ENCODE data around the gene USP48. TPM values are rescaled to one million over a fixed set of nuclear protein-coding genes. Genes with fewer than 3 reads are reported as not detected.

USP48 gene
- total and polyA plus RNA-seq, 10 of the 15 experiments (the other 5 are each of a cell fraction or from before 2014, with no cell fraction given) = 21.2 to 115 (median 75.5) TPM

DNA sequence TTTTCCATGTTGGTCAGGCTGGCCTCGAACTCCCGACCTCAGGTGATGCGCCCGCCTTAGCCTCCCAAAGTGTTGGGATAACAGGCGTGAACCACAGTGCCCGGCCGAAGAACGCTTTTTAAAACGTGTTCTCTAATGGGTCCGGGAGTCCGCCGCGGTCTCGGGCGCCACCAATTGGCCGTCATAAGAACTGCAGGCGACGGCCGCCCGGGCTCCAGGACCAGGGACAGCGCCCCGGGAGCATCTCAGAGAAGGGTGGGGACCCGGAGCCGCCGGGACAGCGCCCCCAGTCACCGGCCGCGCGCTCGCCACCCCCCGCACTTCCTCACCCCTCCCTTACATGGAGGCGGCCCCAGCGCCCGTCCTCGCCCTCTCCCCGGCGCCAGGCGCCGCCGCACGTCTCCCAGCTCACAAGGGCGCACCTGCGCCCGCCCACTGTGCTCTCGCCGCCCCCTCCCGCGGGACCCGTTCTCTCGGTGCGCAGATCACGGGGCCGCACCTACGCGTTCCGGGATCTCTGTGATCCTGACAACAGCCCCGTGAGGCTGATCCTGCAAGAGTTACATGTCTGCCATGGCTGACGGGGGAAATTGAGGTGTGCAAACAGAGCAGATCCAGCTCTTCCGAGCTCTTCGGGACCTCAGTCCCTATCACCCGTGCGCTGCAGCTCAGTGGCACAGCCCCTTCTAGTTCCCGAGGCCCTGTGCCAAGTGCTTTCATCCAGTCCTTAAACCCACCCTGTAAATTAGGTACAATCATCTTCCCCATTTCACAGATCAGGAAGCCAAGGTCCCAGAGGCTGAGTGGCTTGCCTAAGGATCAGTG lies 123.6 kb downstream of the USP48 start:
- Histone ChIP-seq H3K4me2 (ENCODE audit: control insufficient read depth, insufficient read depth) (peak overlapping the region; percentile 30; the same call in 1 of the 2 replicates), H3K9me3 (replicated peaks; ENCODE audit: control insufficient read depth, insufficient read depth, low read length) (no peaks in the 10 kb centered on the region), H4K20me1 (ENCODE audit: control insufficient read depth, insufficient read depth) (peaks cover 2% of the 10 kb centered on the region; the same call in 1 of the 2 replicates), H3K9ac (ENCODE audit: control insufficient read depth, insufficient read depth, low read length) (no peak overlapping the region), H3K27me3 (replicated peaks in 1 of 2; ENCODE audit: control insufficient read depth in 2 of 2, insufficient read depth in 2 of 2, low read length in 1 of 2) (peaks cover 0 to 2% of the 10 kb centered on the region in 2 experiments; a peak in 1 of 4 replicates), H2AFZ (ENCODE audit: control insufficient read depth, low read depth, low read length) (no peak overlapping the region), H3K4me3 (no peak overlapping the region), H3K4me1 (ENCODE audit: control insufficient read depth, insufficient read depth, low read length) (no peaks in the 10 kb centered on the region), H3K36me3 (ENCODE audit: control insufficient read depth in 2 of 2, insufficient read depth in 2 of 2, low read length in 1 of 2) (no peaks in the 10 kb centered on the region), H3K27ac (ENCODE audit: control insufficient read depth, insufficient read depth) (no peak overlapping the region), H3K79me2 (ENCODE audit: control insufficient read depth, insufficient read depth, low read length) (no peaks in the 10 kb centered on the region)
- WGBS (ENCODE audit: insufficient coverage, insufficient replicate concordance, low lambda C conversion rate, missing lambda C conversion rate) = 9% methylated on average over 59 of the region's 64 CpGs
- in situ Hi-C loops (cut with MboI) (no loop called here), intact Hi-C loops (cut with micrococcal nuclease; ENCODE audit: unreplicated experiment) (loop anchor here (1.0 to 10.0 kb wide), 3 partner anchors 145 to 305 kb away; no protein-coding TSS in a partner anchor)
- DNase-seq (ENCODE audit: low read depth, low spot score) = no peak
- FAIRE-seq = no peak
- ATAC-seq = peak; percentile 92
- ChIA-PET CTCF (interaction anchor here (0.6 to 2.1 kb wide), 8 partner anchors 9 to 404 kb away, joined by 3 to 7 read pairs (median 4); no protein-coding TSS in a partner anchor), SMC1A (ENCODE audit: uncharacterized antibody, unreplicated experiment) (interaction anchor here (0.6 to 1.2 kb wide), 5 partner anchors 103 to 365 kb away, joined by 3 read pairs; no protein-coding TSS in a partner anchor), RAD21 (ENCODE audit: unreplicated experiment) (interaction anchor here (1.2 to 1.3 kb wide), 3 partner anchors 9 to 150 kb away, joined by 3 to 5 read pairs (median 3); partner anchors contain the start of gene ALPL), POLR2A (interaction anchor here (0.6 kb wide), 1 partner anchor 137 kb away, joined by 3 read pairs; no protein-coding TSS in a partner anchor)
- no TSS peak for BruUV-seq (replicated peaks)
- TF ChIP-seq IKZF2 (IDR thresholded peaks at IDR 0.05) (peak in 1 of 2 experiments; percentile 16; a peak in 1 of 4 replicates), SREBF1 (IDR thresholded peaks at IDR 0.05; ENCODE audit: low read length) (0 out of 2 replicates have a peak, but pooled peaks have one; percentile 52), NBN (IDR thresholded peaks at IDR 0.05) (peak; percentile 73; the same call in 1 of the 2 replicates), ZNF622 (IDR thresholded peaks at IDR 0.05) (no peak), RELA (IDR thresholded peaks at IDR 0.05; ENCODE audit: borderline replicate concordance, partially characterized antibody) (no peak), NFYB (IDR thresholded peaks at IDR 0.05; ENCODE audit: insufficient read depth, low read depth, low read length) (no peak), KLF5 (IDR thresholded peaks at IDR 0.05; ENCODE audit: partially characterized antibody) (no peak), RAD51 (IDR thresholded peaks at IDR 0.05) (no peak), YY1 (IDR thresholded peaks at IDR 0.05; ENCODE audit: low read depth, low read length) (peak; percentile 56; the same call in 1 of the 2 replicates), NFIC (IDR thresholded peaks at IDR 0.05; ENCODE audit: low read depth, low read length) (no peak), CHD4 (IDR thresholded peaks at IDR 0.05) (no peak), SMAD5 (IDR thresholded peaks at IDR 0.05; ENCODE audit: low read depth) (no peak), LARP7 (IDR thresholded peaks at IDR 0.05) (peak; percentile 74; the same call in 1 of the 2 replicates), TBL1XR1 (IDR thresholded peaks at IDR 0.05; ENCODE audit: low read depth, low read length) (no peak)
- TF ChIP-seq, protein P1, sequence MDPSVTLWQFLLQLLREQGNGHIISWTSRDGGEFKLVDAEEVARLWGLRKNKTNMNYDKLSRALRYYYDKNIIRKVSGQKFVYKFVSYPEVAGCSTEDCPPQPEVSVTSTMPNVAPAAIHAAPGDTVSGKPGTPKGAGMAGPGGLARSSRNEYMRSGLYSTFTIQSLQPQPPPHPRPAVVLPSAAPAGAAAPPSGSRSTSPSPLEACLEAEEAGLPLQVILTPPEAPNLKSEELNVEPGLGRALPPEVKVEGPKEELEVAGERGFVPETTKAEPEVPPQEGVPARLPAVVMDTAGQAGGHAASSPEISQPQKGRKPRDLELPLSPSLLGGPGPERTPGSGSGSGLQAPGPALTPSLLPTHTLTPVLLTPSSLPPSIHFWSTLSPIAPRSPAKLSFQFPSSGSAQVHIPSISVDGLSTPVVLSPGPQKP (IDR thresholded peaks at IDR 0.05; ENCODE audit: low read depth, low read length) = peak; percentile 45; the same call in 1 of the 2 replicates
- TF ChIP-seq, protein P2, sequence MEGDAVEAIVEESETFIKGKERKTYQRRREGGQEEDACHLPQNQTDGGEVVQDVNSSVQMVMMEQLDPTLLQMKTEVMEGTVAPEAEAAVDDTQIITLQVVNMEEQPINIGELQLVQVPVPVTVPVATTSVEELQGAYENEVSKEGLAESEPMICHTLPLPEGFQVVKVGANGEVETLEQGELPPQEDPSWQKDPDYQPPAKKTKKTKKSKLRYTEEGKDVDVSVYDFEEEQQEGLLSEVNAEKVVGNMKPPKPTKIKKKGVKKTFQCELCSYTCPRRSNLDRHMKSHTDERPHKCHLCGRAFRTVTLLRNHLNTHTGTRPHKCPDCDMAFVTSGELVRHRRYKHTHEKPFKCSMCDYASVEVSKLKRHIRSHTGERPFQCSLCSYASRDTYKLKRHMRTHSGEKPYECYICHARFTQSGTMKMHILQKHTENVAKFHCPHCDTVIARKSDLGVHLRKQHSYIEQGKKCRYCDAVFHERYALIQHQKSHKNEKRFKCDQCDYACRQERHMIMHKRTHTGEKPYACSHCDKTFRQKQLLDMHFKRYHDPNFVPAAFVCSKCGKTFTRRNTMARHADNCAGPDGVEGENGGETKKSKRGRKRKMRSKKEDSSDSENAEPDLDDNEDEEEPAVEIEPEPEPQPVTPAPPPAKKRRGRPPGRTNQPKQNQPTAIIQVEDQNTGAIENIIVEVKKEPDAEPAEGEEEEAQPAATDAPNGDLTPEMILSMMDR (IDR thresholded peaks at IDR 0.05 in 2 of 3, conservative IDR thresholded peaks at IDR 0.05 in 1 of 3; ENCODE audit: control insufficient read depth in 2 of 3, extremely low read depth in 1 of 3, insufficient read depth in 1 of 3, low read depth in 3 of 3, low read length in 3 of 3) = peak; percentile 75 to 96 (median 87)
- TF ChIP-seq, protein P3, sequence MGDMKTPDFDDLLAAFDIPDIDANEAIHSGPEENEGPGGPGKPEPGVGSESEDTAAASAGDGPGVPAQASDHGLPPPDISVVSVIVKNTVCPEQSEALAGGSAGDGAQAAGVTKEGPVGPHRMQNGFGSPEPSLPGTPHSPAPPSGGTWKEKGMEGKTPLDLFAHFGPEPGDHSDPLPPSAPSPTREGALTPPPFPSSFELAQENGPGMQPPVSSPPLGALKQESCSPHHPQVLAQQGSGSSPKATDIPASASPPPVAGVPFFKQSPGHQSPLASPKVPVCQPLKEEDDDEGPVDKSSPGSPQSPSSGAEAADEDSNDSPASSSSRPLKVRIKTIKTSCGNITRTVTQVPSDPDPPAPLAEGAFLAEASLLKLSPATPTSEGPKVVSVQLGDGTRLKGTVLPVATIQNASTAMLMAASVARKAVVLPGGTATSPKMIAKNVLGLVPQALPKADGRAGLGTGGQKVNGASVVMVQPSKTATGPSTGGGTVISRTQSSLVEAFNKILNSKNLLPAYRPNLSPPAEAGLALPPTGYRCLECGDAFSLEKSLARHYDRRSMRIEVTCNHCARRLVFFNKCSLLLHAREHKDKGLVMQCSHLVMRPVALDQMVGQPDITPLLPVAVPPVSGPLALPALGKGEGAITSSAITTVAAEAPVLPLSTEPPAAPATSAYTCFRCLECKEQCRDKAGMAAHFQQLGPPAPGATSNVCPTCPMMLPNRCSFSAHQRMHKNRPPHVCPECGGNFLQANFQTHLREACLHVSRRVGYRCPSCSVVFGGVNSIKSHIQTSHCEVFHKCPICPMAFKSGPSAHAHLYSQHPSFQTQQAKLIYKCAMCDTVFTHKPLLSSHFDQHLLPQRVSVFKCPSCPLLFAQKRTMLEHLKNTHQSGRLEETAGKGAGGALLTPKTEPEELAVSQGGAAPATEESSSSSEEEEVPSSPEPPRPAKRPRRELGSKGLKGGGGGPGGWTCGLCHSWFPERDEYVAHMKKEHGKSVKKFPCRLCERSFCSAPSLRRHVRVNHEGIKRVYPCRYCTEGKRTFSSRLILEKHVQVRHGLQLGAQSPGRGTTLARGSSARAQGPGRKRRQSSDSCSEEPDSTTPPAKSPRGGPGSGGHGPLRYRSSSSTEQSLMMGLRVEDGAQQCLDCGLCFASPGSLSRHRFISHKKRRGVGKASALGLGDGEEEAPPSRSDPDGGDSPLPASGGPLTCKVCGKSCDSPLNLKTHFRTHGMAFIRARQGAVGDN (IDR thresholded peaks at IDR 0.05) = no peak

Measured in GM12878 (cell line).